Measurements from ENCODE around the gene ADARB2.

Gene ADARB2

DNA sequence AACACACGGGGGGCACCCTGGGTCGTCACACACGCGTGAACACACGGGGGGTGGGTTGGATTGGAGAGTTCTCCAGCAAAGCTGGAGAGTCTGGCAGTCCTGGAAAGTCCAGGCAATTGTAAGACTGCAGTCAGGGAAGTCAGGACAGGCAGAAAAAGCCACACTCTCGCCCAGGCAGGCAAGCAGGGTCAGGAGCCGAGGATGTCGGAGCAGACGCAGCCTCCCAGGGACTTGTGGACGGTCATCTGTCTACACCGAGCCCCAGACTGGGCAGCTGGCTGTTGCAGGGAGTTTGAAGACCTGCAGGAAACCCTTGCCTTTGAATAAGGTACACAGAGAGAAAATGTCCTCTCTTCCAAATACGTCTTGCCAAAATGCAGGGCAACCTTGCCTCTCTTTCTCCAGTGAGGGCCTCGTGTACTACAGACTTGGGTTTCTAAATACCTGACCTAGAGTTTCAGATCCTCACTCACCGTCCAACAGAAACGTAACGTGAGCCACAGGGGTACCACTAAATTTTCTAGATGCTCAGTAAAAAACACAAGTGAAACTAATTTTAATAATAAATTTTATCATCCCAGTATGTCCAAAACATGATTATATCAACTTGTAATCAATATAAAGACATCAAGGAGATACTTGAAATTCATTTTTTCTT, 176.7 kb downstream of the ADARB2 start:
- DNase-seq (ENCODE audit: low spot score) (no peak), ATAC-seq (ENCODE audit: low read depth) (no peak)
- Histone ChIP-seq H3K27me3 (ENCODE audit: insufficient read depth, poor library complexity, severe bottlenecking) (no peaks in the 10 kb centered on the region), H3K4me3 (ENCODE audit: severe bottlenecking) (no peak overlapping the region), H3K36me3 (ENCODE audit: low read depth) (no peaks in the 10 kb centered on the region), H3K9me3 (ENCODE audit: severe bottlenecking) (no peaks in the 10 kb centered on the region), H3K27ac (ENCODE audit: poor library complexity, severe bottlenecking) (no peak overlapping the region), H3K4me1 (ENCODE audit: insufficient read depth, poor library complexity, severe bottlenecking) (no peaks in the 10 kb centered on the region)
- TF ChIP-seq, protein P1, sequence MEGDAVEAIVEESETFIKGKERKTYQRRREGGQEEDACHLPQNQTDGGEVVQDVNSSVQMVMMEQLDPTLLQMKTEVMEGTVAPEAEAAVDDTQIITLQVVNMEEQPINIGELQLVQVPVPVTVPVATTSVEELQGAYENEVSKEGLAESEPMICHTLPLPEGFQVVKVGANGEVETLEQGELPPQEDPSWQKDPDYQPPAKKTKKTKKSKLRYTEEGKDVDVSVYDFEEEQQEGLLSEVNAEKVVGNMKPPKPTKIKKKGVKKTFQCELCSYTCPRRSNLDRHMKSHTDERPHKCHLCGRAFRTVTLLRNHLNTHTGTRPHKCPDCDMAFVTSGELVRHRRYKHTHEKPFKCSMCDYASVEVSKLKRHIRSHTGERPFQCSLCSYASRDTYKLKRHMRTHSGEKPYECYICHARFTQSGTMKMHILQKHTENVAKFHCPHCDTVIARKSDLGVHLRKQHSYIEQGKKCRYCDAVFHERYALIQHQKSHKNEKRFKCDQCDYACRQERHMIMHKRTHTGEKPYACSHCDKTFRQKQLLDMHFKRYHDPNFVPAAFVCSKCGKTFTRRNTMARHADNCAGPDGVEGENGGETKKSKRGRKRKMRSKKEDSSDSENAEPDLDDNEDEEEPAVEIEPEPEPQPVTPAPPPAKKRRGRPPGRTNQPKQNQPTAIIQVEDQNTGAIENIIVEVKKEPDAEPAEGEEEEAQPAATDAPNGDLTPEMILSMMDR (IDR thresholded peaks at IDR 0.05; ENCODE audit: poor library complexity, severe bottlenecking), result no peak

DNA sequence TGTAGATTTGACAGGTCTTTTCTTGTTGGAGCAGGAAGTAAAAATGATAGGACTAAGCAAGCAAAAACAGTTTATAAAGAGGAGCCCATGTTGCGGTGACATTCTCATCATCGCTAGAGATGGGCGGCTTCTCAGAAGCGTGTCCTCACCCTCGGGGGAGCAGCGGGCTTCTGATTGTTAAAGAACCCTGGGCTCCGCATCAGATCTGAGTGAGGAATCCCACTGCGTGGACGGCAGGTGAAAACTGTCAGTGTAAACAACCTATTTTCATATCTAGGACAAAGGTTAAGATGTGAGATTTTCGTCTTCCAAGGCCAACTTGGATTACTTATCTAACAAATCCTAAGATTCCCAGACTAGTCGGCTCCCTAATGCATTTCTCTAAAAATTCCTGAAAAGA, 177.6 kb downstream of the ADARB2 start:
- H3K4me1 ChIP-seq (ENCODE audit: insufficient read depth, poor library complexity, severe bottlenecking), result no peaks in the 10 kb centered on the region
- H3K4me3 ChIP-seq (ENCODE audit: severe bottlenecking), result no peak overlapping the region
- no peaks in the 10 kb centered on the region for H3K27me3 ChIP-seq (ENCODE audit: insufficient read depth, poor library complexity, severe bottlenecking)
- H3K9me3 ChIP-seq (ENCODE audit: severe bottlenecking), result no peaks in the 10 kb centered on the region
- H3K27ac ChIP-seq (ENCODE audit: poor library complexity, severe bottlenecking), result no peak overlapping the region
- TF ChIP-seq, protein P1 (IDR thresholded peaks at IDR 0.05; ENCODE audit: poor library complexity, severe bottlenecking), result no peak
- no peaks in the 10 kb centered on the region for H3K36me3 ChIP-seq (ENCODE audit: low read depth)
- DNase-seq (ENCODE audit: low spot score) (no peak), ATAC-seq (ENCODE audit: low read depth) (no peak)

DNA sequence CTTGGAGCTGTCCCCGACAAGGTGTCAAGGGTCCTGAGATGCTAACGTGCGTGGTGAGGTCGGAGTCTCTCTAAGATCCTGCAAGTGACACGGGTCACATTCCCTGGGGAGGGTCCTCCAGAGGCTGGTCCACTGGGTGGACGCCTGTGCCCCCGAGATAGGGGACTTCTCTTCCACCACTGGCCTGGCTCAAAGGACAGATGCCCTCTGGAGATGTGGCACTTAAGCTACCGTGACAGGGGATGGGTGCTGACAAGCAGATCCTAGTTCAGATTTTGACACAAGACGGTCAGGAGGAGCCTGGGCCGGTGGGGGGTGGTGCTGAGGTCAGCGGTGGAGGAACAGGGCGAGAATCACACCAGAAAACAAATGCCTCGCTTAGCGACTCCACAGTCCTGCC, 178.0 kb downstream of the ADARB2 start:
- Histone ChIP-seq H3K4me1 (ENCODE audit: insufficient read depth, poor library complexity, severe bottlenecking) (no peaks in the 10 kb centered on the region), H3K9me3 (ENCODE audit: severe bottlenecking) (no peaks in the 10 kb centered on the region), H3K27ac (ENCODE audit: poor library complexity, severe bottlenecking) (no peak overlapping the region), H3K27me3 (ENCODE audit: insufficient read depth, poor library complexity, severe bottlenecking) (no peaks in the 10 kb centered on the region), H3K36me3 (ENCODE audit: low read depth) (no peaks in the 10 kb centered on the region), H3K4me3 (ENCODE audit: severe bottlenecking) (no peak overlapping the region)
- no peak for ATAC-seq (ENCODE audit: low read depth)
- no peak for DNase-seq (ENCODE audit: low spot score)
- TF ChIP-seq, protein P1 (IDR thresholded peaks at IDR 0.05; ENCODE audit: poor library complexity, severe bottlenecking), result no peak

DNA sequence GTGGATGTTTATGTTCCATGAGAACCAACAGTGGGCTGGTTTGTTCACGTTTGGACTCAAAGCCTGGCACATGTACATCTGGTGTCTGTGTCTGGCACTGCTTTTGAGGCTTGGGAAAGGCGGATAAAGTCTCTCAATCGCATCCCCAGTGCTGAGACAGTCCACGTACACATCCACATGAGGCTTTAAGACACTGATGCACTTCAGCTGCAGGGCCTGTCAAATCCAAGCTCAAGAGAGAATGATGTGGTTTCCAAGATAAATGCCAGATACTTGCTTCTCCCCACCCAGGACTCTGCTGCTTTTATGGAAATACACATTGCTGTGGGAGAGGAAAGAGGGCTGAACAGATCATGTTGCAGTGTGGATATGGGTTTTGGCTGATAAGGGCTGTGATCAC, 178.4 kb downstream of the ADARB2 start:
- Histone ChIP-seq H3K4me3 (ENCODE audit: severe bottlenecking) (no peak overlapping the region), H3K36me3 (ENCODE audit: low read depth) (no peaks in the 10 kb centered on the region), H3K9me3 (ENCODE audit: severe bottlenecking) (no peaks in the 10 kb centered on the region), H3K27ac (ENCODE audit: poor library complexity, severe bottlenecking) (no peak overlapping the region), H3K4me1 (ENCODE audit: insufficient read depth, poor library complexity, severe bottlenecking) (no peaks in the 10 kb centered on the region), H3K27me3 (ENCODE audit: insufficient read depth, poor library complexity, severe bottlenecking) (no peaks in the 10 kb centered on the region)
- ATAC-seq (ENCODE audit: low read depth), result no peak
- DNase-seq (ENCODE audit: low spot score), result peak; percentile 7
- TF ChIP-seq, protein P1 (IDR thresholded peaks at IDR 0.05; ENCODE audit: poor library complexity, severe bottlenecking), result no peak

DNA sequence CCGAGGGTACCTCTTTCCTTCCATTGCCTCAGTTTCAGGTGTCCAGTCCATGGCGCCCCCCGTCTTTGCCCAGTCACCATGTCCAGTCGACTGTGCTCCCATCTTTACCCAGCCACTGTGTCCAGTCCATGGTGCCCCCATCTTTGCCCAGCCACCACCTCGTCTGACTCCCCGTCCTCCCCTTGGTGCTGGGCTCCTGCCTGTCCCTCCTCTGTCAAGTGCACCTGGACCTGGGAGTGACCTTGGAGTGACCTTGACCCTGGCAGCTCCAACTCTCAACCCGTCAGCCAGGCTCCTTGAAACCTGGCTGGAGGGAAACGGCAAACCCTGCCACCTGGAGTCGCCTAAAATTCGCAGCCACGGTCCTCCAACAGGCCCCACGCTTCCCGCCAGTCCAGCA, 180.2 kb downstream of the ADARB2 start:
- Histone ChIP-seq H3K36me3 (ENCODE audit: low read depth) (no peaks in the 10 kb centered on the region), H3K27ac (ENCODE audit: poor library complexity, severe bottlenecking) (no peak overlapping the region), H3K27me3 (ENCODE audit: insufficient read depth, poor library complexity, severe bottlenecking) (no peaks in the 10 kb centered on the region), H3K4me1 (ENCODE audit: insufficient read depth, poor library complexity, severe bottlenecking) (no peaks in the 10 kb centered on the region), H3K9me3 (ENCODE audit: severe bottlenecking) (no peaks in the 10 kb centered on the region), H3K4me3 (ENCODE audit: severe bottlenecking) (no peak overlapping the region)
- ATAC-seq (ENCODE audit: low read depth) (no peak), DNase-seq (ENCODE audit: low spot score) (no peak)
- TF ChIP-seq, protein P1 (IDR thresholded peaks at IDR 0.05; ENCODE audit: poor library complexity, severe bottlenecking), result no peak

All from RWPE2 (cell line).